KBM-7 (cell line): ENCODE results near the gene BBS5.
"Not testable (repeated sequence)": the region's sequence is repeated elsewhere in the genome, so short reads cannot be mapped to it uniquely, and the experiment has no call there.

Source experiments
- DNase-seq: peaks from one replicate; pipeline ENCODE4 v3.0.0-alpha.2; 2015
- in situ Hi-C: fragments of 300-500 bp; cut with MboI; formaldehyde crosslinking; loops from 2 replicates; pipeline ENCODE4 v1.14.3; 2020; ENCODE audit warnings: low sequenced_read_pairs, low pct_unique_long_range_greater_than_20kb, mixed read lengths

The BBS5 gene

DNA sequence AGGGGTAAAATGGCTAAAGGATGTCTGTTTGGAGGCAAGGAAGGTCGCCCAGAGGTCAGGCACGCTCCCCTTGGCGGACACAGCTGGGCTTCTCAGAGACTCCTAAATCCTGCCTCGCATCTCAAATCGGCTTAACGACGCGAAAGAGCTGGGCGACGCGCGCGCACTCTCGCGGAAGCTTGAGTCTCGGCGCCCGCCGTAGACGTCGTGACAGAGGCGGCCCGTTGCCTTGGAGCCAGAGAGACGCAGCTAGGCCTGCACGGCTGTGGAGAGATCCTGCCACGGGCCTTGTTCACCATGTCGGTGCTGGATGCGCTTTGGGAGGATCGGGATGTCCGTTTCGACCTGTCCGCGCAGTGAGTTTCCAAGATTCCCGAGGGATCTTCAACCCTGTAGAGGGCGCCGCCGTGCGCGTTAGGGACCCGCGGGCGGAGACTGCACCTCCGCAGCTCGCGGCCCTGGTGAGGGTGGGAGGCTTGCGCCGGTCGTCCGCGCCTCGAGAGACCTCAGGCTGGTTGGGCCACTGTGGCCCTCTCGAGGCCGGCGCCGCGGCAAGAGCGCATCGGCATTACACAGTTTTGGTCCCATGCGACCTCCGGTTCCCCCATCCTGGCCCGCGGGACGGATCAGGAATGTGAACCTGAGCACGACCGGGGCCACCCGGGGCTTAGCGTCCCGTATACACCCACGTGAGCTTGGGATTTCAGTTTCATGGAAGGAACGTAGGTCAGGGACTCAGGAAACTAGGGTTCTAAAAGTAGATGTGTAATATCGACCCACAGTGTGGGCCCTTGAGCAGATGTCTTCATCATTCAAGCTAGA, at the start of gene BBS5:
Gene BBS5, plus strand, starts transcription at position 238 of the 822 bp plus-strand sequence. Its CDS starts 60 bp downstream, at position 298.
- in situ Hi-C loops = no loop called here
- DNase-seq = peak; percentile 78

DNA sequence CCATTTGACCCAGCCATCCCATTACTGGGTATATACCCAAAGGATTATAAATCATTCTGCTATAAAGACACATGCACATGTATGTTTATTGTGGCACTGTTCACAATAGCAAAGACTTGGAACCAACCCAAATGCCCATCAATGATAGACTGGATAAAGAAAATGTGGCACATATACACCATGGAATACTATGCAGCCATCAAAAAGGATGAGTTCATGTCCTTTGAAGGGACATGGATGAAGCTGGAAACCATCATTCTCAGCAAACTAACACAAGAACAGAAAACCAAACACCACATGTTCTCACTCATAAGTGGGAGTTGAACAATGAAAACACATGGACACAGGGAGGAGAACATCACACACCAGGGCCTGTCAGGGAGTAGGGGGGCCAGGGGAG, 47.5 kb upstream of the BBS5 start:
- DNase-seq, in situ Hi-C loops: not testable (repeated sequence)

DNA sequence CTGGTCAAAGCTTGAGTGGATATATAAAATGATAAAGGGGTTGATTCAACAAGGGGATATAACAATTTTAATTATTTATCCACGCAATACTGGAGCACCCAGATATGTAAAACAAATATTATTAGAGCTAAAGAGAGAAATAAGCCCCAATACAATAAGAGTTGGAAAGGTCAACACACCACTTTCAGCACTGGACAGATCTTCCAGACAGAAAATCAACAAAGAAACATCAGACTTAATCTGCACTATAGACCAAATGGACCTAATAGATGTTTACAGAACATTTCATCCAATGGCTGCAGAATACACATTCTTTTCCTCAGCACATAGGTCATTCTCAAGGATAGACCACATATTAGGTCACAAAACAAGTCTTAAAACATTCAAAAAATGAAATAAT, 45.1 kb upstream of the BBS5 start:
- in situ Hi-C loops, DNase-seq: not testable (repeated sequence)

DNA sequence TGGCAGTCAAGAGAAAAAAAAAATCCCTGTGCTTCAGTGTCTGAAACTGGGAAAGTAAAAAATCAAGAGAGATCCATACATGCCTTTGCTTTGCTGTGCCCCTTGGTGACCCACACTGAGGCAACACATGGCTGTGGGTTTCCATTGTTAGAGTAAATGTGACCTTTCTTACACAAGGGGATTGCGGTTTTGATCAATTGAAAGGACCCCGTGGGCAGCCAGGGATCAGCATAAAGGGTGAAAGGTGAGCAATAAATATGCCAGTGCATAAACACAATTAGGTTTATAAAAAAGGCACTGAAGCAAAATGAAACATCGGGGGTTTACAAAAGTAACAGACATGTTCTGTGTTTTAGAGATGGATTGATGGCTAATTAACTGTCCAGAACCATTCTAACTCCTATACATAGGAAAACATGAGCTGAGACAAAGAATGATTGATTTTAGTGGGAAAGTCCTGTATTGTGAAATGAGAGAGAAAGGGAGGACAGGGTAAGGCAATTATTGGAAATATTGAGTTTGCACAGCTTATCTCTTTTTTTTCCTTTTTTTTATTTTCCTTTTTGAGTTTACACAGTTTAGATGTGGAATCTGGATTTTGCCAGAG, 40.7 kb upstream of the BBS5 start:
- in situ Hi-C loops = no loop called here
- DNase-seq = no peak

DNA sequence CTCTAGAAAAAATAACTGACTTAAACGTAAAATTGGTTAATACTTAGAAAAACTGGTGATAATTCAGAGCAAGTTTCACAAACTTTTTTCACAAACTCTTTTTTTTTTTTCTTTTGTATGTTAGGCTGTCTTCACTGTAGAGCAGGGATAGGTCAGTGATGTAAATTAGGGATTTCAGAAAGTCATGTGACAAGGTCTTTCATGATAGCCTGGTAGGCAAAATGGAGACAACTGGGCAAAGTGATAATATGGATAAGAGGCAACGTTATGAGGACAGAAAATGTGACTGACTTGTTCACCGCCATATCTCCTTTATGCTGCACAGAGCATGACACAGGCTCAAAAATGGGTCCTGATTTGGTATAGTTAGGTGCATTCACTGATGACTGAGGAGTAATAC, 39.4 kb upstream of the BBS5 start:
- in situ Hi-C loops = no loop called here

DNA sequence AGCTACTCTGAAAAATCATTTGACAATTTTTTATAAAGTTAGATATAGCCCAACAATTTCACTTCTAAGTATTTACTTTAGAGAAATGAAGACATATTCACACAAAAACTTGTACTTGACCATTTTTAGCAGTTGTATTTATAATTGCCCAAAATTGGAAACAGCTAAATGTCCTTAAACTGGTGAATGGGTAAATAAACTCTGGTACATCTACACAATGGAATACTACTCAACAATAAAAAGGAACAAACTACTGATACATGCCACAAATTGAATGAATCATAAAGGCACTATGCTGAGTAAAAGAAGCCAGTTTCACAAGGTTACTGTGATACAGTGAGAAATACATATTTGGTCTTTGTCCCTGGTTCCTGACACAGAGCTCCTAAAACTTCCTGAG, 32.8 kb upstream of the BBS5 start:
- DNase-seq = no peak
- in situ Hi-C loops = no loop called here

More for the DNA sequence above, 39.4 kb upstream of the BBS5 start:
- no peak for DNase-seq

DNA sequence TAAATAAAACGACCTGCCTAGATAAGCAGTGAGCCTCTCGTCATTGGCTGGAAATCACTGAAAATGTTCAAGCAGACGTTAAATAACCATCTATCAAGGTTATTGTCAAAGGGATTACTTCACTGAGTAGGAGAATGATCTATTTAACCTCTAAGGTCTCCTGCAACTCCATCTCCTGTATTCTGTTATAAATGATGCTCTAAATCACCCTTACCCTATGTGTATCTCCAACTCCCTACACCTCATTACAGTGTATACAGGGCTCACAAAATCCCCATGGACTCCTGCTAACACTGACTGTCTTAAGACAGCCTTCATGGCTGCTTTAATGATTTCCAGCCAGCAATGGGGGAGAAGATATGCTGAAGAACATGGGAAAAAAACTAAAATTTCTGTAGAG, 31.0 kb upstream of the BBS5 start:
- no peak for DNase-seq
- in situ Hi-C loops = no loop called here

DNA sequence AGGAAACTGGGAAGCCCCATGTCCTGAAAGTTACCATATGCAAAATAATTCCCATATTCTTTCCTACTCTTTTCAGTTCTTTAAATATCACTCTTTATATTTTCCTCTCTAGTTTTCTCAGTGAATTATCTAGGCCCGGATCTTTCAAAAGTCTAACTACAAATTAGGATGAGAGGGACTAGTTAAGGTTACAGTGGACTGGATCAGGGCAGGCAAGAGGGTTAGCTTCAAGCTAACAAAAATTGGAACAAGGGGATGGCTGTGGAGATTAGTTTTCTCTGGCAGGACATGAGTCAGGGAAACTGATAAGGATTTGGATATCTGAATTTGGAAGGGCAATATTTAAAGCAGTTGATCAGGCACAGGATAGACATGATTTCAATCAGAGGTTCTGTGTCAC, 30.4 kb upstream of the BBS5 start:
- no peak for DNase-seq
- in situ Hi-C loops = no loop called here

DNA sequence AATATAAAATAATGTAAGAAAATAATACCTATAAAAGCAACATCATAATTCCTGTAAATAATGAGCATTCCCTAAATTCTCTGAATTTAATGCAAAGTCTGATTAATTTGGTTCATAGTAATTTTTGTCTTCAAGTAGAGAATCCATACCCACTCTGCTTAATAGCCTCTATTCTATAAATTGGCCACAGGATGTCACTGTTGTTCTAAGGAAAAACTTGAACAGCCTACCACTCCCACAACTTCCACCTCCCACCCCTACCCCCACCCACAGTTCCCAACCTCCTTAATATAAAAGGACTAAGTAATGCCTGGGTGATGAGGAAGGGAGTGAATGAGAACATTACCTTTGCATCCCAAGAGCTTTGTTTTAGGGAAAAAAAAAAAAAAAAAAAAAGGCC, 27.2 kb upstream of the BBS5 start:
- DNase-seq = peak; percentile 44

DNA sequence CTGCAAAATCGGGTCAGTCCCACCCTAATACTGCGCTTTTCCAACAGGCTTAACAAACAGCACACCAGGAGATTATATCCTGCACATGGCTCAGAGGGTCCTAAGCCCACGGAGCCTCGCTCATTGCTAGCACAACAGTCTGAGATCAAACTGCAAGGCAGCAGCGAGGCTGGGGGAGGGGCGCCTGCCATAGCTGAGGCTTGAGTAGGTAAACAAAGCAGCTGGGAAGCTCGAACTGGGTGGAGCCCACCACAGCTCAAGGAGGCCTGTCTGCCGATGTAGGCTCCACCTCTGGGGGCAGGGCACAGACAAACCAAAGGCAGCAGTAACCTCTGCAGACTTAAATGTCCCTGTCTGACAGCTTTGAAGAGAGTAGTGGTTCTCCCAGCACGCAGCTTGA, 26.2 kb upstream of the BBS5 start:
- in situ Hi-C loops, DNase-seq: not testable (repeated sequence)

More for the DNA sequence above, 27.2 kb upstream of the BBS5 start:
- in situ Hi-C loops = no loop called here

DNA sequence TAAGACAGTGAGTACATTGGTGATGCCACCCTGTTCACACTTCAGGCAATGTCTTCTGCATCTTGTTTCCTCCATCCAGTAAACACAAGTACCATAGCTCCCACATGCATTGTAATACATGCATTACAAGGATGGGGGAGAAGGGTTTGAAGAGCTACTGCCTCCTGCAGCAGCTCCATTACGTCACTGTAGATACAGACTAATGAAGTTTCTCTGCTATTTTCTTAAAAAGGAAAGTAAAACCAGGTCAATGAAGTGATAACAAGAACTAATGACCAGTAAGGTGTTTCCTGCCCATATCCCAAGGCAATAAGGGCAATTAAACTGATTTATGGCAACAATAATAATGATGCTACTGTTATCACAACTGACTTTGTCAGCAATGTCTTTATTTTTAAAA, 18.2 kb upstream of the BBS5 start:
- DNase-seq = no peak
- in situ Hi-C loops = no loop called here

DNA sequence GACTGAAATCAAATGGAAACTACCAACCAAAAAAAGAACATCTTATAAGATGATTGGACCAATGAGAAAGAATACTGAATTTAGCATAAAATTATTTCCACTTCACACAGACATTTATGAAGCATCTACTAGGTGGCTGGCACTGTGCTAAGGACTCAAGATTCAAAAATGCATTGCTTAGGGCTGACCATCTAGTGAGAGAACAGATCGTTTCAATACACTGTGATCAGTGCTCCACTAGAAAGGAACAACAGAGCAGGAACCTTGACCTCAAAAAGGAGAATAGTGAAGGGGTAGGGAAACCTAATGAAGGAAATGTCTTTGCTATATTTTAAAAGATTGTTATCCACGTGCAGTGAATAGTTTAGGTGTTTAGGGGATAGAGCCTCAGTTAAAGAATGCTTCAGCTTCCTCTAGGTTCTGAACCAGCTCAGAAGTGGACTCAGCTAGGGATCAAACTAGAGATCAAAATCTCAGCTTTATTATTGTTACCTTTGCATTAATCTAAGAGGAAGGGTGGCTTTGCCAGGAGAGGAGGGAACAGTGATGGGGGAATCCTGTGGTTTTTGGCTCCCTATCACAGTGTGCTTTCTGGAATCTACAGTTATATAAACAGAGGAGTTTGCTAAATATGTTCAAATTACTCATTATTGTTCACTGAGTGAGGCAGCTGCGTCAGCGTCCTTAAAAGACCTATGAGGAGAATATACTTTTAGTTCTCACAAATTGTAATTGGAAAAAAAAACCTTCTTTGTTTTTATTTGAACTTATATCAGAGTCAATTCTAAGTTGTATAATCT, 16.2 kb upstream of the BBS5 start:
- in situ Hi-C loops = no loop called here
- no peak for DNase-seq

DNA sequence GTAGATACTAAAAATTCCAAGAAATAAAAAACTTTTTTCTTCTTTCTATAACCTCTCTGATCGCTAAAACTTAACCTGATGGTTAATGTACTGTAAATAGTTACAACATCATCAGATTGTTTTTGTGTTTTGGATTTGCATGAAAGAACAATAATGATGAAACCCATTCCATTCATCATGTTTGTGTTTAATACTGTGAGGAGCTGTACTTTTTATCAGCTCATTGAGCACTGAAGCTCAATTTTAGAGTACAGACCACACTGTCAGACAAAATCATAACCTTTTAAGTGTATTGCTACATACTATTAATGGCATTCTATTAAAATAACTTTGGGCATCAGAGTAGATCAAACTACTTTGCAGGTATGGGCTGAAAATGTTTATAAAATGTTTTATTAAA, 14.8 kb upstream of the BBS5 start:
- peak; percentile 24 for DNase-seq
- in situ Hi-C loops = no loop called here

DNA sequence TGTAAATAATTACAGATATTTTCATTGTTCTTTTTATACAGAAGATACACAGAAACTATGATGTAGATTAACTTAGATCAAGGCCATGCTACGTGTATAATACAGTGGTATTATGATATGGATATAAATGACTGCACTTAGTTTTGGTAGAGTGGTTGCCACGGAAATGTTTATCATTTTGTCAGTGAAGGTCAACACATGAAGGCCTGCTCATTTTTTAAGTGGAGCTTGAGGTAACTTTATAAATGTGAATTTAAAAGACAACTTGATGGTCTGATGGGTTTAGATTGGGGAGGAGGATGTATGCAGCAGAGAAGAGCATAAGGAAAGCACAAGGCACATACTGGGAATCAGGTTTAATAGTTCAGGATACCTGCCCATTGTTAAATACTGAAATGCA, 14.4 kb upstream of the BBS5 start:
- in situ Hi-C loops = no loop called here
- DNase-seq = peak; percentile 63

DNA sequence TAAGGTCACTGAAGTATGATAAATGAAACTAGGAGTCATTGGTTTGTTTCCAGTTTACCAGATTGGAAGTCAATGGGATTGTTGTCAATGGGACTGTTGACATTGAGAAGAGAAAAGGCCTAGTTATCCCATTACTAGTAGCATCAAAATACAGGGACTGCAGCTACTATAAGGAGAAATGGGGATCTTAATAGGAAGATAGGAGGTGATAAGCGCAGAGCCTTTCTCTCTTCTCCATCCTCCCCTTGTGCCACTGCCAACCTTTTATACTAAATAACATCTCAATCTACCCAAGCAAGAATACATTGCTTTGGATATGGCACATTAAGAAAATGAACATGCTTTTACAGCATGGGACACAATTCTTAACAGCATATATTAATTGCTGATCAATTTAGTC, 10.5 kb upstream of the BBS5 start:
- in situ Hi-C loops = no loop called here
- DNase-seq = peak; percentile 44

DNA sequence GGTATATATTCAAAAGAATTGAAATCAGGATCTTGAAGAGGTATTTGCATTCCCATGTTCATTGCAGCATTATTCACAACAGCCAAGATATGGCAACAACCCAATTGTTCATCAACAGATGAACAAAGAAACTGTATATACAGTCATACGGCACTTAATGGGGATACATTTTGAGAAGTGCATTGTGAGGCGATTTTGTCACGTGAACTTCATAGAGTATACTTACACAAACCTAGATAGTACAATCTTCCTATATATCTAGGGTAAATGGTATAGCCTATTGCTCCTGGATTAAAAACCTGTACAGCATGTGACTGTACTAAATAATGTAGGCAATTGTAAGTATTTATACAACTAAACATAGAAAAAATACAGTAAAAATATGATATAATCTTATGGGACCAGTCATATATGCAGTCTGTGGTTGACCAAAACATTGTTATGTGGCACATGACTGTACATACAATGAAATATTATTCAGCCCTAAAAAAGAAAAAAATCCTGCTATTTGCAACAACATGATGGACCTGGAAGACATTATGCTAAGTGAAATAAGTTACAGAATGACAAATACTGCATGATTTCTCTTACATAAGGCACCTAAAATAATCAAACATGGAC, 9.2 kb upstream of the BBS5 start:
- DNase-seq = no peak
- in situ Hi-C loops = no loop called here

DNA sequence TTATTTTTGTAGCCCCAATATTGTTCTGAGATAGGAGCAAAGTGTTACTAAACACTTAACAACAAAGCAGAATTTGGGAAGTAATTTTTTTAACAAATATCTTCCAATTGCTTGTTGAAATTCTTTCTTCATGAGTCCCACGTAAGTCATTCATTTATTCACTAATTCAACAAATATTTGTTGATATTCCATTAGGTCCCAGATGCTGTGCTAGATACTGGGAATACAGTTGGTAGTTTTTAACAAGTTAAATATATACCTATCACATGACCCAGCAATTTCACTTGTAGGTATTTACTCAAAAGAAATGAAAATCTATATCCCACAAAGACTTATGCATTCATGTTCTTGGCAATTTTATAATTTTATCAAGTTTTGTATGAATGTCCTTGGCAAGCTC, 7.0 kb upstream of the BBS5 start:
- no peak for DNase-seq
- in situ Hi-C loops = no loop called here

DNA sequence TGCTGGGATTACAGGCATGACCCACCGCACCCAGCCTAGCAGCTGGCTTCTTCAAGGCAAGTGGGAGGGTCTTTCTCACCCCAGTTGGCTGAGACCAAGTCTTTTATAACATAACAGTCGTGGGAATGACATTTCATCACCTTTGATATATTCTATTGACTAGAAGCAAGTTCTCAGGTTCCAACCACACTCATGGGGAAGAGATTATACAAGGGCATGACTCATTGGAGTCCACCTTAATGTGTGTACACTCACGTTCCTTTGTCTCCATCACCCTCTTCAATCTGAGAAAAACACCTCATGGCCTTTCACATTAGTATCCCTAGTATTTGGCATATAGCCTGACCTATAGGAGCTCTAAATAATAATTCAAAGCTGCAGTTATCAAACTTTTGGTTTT, 2.8 kb upstream of the BBS5 start:
- in situ Hi-C loops = no loop called here
- no peak for DNase-seq

DNA sequence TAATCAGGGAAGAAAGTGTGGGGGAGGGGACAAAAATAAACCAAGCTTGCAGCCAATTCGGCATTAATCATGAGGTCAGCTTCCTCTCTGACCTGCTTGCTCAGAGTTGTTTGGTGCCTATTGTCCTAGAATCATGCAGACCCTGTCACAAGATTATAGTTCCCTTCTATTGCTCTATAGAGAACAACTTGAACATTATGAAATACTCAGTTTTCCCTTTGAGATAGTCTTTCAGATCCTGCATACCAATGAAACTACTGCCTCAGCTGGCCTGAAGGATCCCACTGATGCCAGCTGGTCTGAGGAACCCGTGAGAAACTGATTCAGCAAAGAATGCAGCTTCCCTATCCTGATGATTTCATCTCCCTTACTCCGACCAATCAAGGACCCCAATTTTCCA, 955 bp upstream of the BBS5 start:
- in situ Hi-C loops = no loop called here
- no peak for DNase-seq
